Cardiac muscle cell (in vitro differentiated cells and primary cell): ENCODE data around the gene FLYWCH2. TPM values are rescaled to one million over a fixed set of nuclear protein-coding genes. Genes with fewer than 3 reads are reported as not detected.

Experiments used
- DNase-seq, 2 donors: peaks; one replicate each; pipeline versions ENCODE4 v3.0.0 to v3.0.0-alpha.2; 2010 to 2017; ENCODE audit warnings: low read depth in 1 of 2, low spot score in 1 of 2
- H3K27ac ChIP-seq: fragments of 200-600 bp; sonication (generic); 2 replicates; pipeline ENCODE4 v1.5.1; 2016
- H3K27me3 ChIP-seq: fragments of 200-600 bp; sonication (generic); 2 replicates; pipeline ENCODE4 v1.6.0; 2016; ENCODE audit warnings: control low read depth
- H3K36me3 ChIP-seq: fragments of 200-600 bp; sonication (generic); 2 replicates; pipeline ENCODE4 v1.5.1; 2016; ENCODE audit warnings: control low read depth
- H3K4me1 ChIP-seq: fragments of 200-600 bp; sonication (generic); 2 replicates; pipeline ENCODE4 v1.8.1; 2017; ENCODE audit warnings: low read depth, mild to moderate bottlenecking, mixed run types
- H3K4me3 ChIP-seq: fragments of 200-600 bp; sonication (generic); 2 replicates; pipeline ENCODE4 v1.5.1; 2016; ENCODE audit warnings: mild to moderate bottlenecking
- H3K9me3 ChIP-seq: fragments of 200-600 bp; sonication (generic); 2 replicates; pipeline ENCODE4 v1.5.1; 2017; ENCODE audit warnings: low read depth, mild to moderate bottlenecking, control low read depth
- polyA plus RNA-seq: library from polyadenylated mRNA; unstranded; fragments of >200 nt; fragmentation: Nextera tagmentation; extraction: Ambion mirVana; gene quantifications from 2 replicates; pipeline ENCODE4 v1.2.1, GENCODE V29; 2016
- total RNA-seq: library from RNA; depleted of rRNA; stranded (reverse); fragments of >200 nt; gene quantifications from 2 replicates; pipeline ENCODE4 v1.2.3, GENCODE V29; 2016
- TF ChIP-seq, protein P1 (sequence below): IDR thresholded peaks from 2 replicates; pipeline ENCODE4 v1.5.1; 2012; ENCODE audit warnings: low read depth, mild to moderate bottlenecking, low read length

Gene FLYWCH2
- total and polyA plus RNA-seq, 2 experiments from 2014 or later = 66.1 to 134 TPM

DNA sequence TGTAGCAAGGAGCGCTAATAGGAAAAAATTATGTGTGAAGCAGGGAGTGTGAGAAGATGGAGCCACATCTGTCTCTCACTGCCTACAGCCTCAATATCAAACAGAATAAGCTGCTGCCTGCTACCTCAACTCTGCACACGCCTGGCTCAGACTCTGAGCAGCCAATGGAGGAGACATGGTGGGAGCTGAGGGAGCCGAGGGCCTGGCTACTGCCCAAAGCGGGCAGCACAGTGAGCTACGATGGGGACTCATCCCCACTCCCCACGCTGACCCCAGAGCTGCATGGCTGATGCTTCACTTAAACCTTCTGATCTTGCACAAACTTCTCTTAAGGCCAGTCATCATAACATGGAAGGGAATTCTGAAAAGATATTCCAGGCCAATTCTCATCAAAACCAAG, 11.1 kb upstream of the FLYWCH2 start:
- H3K27me3 ChIP-seq = peaks cover 22% of the 10 kb centered on the region

DNA sequence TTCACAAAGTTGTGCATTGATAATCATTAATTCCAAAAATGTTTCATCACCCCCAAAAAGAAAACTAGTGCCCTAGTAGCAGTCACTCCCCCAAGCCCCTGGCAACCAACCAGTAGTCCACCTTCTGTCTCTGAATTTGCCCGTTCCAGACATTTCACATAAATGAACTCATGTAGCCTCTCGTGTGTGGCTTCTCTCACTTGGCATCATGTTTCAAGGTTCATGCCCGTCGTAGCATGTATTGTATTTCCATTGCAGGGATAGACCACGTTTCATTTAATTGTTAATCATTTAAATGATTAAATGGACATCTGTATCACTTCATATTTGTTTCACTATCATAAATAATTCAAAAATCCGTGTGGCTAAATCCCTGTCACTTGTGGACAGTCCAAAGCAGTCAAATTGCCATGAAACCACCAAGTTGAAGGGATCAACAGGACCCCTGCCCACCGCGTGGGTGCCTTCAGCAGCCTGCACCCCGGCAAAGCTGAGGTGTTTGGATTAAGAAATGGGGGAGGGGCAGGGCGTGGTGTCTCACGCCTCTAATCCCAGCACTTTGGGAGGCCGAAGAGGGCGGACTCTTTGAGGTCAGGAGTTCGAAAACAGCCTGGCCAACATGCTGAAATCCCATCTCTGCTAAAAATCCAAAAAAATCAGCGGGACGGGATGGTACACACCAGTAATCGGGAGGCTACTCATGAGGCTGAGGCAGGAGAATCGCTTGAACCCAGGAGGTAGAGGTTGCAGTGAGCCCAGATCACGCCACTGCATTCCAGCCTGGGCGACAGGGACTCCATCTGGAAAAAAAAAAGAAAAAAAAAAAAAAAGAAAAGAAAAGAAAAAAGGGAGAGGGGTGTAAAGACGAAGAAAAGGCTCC, 8.7 kb upstream of the FLYWCH2 start:
- no peak for DNase-seq
- Histone ChIP-seq H3K27ac (no peak overlapping the region), H3K4me1 (no peaks in the 10 kb centered on the region), H3K36me3 (no peaks in the 10 kb centered on the region), H3K4me3 (no peak overlapping the region), H3K27me3 (peaks cover 21% of the 10 kb centered on the region), H3K9me3 (no peaks in the 10 kb centered on the region)
- TF ChIP-seq, protein P1, sequence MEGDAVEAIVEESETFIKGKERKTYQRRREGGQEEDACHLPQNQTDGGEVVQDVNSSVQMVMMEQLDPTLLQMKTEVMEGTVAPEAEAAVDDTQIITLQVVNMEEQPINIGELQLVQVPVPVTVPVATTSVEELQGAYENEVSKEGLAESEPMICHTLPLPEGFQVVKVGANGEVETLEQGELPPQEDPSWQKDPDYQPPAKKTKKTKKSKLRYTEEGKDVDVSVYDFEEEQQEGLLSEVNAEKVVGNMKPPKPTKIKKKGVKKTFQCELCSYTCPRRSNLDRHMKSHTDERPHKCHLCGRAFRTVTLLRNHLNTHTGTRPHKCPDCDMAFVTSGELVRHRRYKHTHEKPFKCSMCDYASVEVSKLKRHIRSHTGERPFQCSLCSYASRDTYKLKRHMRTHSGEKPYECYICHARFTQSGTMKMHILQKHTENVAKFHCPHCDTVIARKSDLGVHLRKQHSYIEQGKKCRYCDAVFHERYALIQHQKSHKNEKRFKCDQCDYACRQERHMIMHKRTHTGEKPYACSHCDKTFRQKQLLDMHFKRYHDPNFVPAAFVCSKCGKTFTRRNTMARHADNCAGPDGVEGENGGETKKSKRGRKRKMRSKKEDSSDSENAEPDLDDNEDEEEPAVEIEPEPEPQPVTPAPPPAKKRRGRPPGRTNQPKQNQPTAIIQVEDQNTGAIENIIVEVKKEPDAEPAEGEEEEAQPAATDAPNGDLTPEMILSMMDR = no peak

More for the DNA sequence above, 11.1 kb upstream of the FLYWCH2 start:
- TF ChIP-seq, protein P1 = no peak
- Histone ChIP-seq H3K9me3 (no peaks in the 10 kb centered on the region), H3K4me1 (no peaks in the 10 kb centered on the region), H3K4me3 (no peak overlapping the region), H3K27ac (no peak overlapping the region), H3K36me3 (no peaks in the 10 kb centered on the region)
- DNase-seq = no peak

DNA sequence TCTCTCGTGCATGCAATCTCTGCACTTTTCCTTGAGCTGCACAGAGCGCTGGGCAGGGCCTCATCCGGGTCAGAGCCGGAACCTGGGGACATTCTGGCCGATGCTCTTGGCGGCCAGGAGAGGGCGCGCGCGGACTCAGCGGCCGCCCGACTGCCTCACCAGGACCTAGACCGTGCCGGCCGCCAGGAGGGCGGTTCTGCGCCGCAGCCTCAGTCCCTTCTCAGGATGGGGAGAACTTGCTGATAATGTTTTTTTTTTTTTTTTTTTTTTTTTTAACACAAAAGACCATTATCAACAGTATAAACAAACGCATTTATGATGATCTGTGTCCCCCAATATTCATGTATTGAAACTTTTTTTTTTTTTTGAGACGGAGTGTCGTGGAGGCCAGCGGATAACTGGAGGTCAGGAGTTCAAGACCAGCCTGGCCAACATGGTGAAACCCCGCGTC, 8.1 kb upstream of the FLYWCH2 start:
- no peaks in the 10 kb centered on the region for H3K36me3 ChIP-seq
- H3K27me3 ChIP-seq = peaks cover 16% of the 10 kb centered on the region
- no peak overlapping the region for H3K27ac ChIP-seq
- no peak overlapping the region for H3K4me3 ChIP-seq
- no peaks in the 10 kb centered on the region for H3K9me3 ChIP-seq
- DNase-seq = peak; percentile 84 to 87
- TF ChIP-seq, protein P1 = peak; percentile 94
- H3K4me1 ChIP-seq = no peaks in the 10 kb centered on the region

DNA sequence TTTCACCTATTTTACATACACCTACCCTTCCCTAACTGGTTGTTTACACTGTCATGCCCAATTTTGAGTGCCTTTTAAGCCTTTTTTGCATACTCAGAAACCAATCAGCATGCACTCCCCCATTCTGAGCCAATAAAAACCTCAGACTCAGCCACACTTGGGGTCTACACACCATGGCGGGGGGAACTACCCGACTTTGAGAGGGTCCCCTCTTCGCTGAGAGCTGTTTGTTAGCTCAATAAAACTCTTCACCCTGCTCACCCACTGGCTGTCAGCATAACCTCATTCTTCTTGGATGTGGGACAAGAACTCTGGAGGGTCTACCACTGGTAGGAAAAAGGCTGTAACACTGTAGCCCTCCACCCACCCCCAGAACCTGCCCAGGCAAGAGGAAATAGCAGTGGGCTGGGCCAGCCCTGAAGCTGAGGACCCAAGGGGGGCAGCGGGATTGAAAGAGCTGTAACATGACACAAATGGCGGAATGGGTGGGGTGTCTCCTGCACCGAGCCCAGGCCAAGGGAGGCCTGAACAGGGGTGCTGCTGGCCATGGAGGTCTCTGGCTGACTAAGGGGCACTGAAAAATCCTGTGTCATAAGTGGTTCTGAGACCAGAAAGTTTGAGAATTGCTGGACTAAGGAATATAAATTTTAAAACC, 3.0 kb upstream of the FLYWCH2 start:
- Histone ChIP-seq H3K4me3 (no peak overlapping the region), H3K9me3 (no peaks in the 10 kb centered on the region), H3K4me1 (no peaks in the 10 kb centered on the region), H3K27ac (no peak overlapping the region), H3K27me3 (no peaks in the 10 kb centered on the region), H3K36me3 (no peaks in the 10 kb centered on the region)
- TF ChIP-seq, protein P1 = no peak
- DNase-seq = no peak

DNA sequence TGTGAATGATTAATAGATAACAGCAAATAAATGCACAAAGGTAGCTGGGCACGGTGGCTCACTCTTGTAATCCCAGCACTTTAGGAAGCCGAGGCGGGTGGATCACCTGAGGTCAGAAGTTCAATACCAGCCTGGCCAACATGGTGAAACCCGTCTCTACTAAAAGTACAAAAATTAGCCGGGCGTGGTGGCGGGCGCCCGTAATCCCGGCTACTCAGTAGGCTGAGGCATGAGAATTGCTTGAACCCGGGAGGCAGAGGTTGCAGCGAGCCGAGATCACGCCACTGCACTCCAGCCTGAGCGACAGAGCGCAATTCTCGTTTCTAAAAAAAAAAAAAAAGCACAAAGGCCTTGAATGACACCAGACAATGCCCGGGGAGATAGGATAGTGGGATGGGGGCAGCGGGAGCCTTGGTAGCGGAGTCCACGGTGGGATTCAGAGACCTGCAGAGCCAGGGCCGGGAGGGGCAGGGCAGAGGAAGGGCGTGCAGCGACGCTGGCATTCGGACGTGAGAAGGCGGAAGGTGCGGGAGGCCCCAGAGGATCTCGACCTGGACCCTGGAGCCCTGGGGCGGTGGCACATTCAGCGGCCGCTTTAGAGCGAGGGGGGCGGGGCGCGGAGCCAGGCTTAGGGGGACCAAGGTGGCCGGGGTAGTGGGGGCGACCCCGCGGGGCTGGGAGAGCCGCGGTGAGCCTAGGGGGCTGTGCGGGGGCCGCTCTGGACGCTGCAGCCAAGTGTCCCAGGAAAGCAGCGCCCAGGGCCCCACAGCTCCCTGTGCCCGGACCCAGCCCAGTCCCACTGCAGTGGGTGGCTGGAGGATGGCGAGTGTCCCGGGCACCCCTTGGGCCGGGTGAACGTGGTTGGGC, 999 bp upstream of the FLYWCH2 start:
- peak; percentile 25 to 58 for DNase-seq
- Histone ChIP-seq H3K27me3 (no peaks in the 10 kb centered on the region), H3K27ac (peak overlapping the region; percentile 3), H3K4me3 (peak overlapping the region; percentile 59), H3K4me1 (no peaks in the 10 kb centered on the region), H3K9me3 (no peaks in the 10 kb centered on the region), H3K36me3 (no peaks in the 10 kb centered on the region)
- TF ChIP-seq, protein P1 = no peak
